Astrocyte of the spinal cord (primary cell): ENCODE results near the gene ZNF638.

ENCODE experiments used
- DNase-seq: peaks from one replicate; pipeline ENCODE4 v3.0.0; 2011; ENCODE audit warnings: low read depth, low spot score
- H3K4me3 ChIP-seq: 2 replicates; pipeline ENCODE4 v1.5.1; 2011; ENCODE audit warnings: low read depth, mild to moderate bottlenecking, low read length, moderate library complexity
- in situ Hi-C: cut with HindIII; loops from 2 replicates; pipeline ENCODE4 v1.10.0; 2017; ENCODE audit warnings: low sequenced_read_pairs
- TF ChIP-seq, protein P1 (sequence below): IDR thresholded peaks from 2 replicates; pipeline ENCODE4 v1.5.1; 2012; ENCODE audit warnings: low read depth, mild to moderate bottlenecking, low read length, inconsistent platforms

ZNF638 gene

DNA sequence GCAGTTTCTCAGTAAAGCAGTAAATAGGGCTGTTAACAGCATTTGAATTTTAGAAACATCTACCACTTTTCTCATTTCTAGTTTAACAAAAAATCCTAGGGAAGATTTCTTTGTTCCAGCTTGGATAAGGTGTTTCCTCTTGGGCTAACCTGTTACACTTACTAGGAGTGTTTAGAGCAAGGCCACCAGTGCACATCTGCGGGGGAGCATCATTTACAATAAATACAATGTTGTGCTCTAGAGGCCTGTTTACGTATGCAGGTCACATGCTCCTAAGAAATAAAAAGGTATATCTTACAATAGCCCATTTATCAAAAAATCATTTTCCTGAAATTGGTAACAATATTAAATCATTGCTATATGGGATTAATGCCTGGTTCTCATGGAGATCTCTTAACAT lies 8.1 kb downstream of the ZNF638 start:
- in situ Hi-C loops, result no loop called here
- no peak for DNase-seq
- TF ChIP-seq, protein P1, sequence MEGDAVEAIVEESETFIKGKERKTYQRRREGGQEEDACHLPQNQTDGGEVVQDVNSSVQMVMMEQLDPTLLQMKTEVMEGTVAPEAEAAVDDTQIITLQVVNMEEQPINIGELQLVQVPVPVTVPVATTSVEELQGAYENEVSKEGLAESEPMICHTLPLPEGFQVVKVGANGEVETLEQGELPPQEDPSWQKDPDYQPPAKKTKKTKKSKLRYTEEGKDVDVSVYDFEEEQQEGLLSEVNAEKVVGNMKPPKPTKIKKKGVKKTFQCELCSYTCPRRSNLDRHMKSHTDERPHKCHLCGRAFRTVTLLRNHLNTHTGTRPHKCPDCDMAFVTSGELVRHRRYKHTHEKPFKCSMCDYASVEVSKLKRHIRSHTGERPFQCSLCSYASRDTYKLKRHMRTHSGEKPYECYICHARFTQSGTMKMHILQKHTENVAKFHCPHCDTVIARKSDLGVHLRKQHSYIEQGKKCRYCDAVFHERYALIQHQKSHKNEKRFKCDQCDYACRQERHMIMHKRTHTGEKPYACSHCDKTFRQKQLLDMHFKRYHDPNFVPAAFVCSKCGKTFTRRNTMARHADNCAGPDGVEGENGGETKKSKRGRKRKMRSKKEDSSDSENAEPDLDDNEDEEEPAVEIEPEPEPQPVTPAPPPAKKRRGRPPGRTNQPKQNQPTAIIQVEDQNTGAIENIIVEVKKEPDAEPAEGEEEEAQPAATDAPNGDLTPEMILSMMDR, result no peak
- H3K4me3 ChIP-seq, result no peak overlapping the region

DNA sequence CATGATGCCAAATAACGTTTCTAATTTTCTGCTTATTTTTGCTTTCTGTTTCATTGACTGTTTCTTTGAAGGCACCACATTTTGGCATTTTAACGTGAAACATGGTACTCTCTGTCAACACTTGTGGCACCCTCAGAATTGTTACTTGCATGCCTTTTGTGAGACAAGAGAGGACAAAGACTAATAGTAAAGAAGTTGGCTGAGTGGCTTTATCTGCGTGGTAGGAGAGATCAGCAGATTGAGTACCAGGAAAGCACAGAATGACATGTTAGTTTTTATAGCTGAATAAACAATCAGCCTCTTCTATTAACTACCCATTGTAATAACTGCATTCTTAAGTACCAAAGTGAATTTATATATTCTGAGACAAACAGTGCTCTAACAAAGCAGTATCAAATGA lies 8.6 kb downstream of the ZNF638 start:
- no peak overlapping the region for H3K4me3 ChIP-seq
- TF ChIP-seq, protein P1, result no peak
- in situ Hi-C loops, result no loop called here
- no peak for DNase-seq

- DNase-seq, result no peak
- TF ChIP-seq, protein P1, result no peak
- H3K4me3 ChIP-seq, result no peak overlapping the region
- in situ Hi-C loops, result no loop called here
These were observed 10.1 kb downstream of the ZNF638 start for GRCh38 chr2:71341645-71342044.

- H3K4me3 ChIP-seq, result no peak overlapping the region
- TF ChIP-seq, protein P1, result no peak
- in situ Hi-C loops, result no loop called here
- no peak for DNase-seq
These were observed 14.5 kb downstream of the ZNF638 start for GRCh38 chr2:71346065-71346464.

GRCh38 chr2:71347517-71347916 lies 15.9 kb downstream of the ZNF638 start:
- peak; percentile 40 for DNase-seq
- TF ChIP-seq, protein P1, result no peak
- in situ Hi-C loops, result no loop called here

GRCh38 chr2:71348302-71348701 lies 16.7 kb downstream of the ZNF638 start:
- DNase-seq, result peak; percentile 59
- in situ Hi-C loops, result no loop called here
- TF ChIP-seq, protein P1, result no peak
- no peak overlapping the region for H3K4me3 ChIP-seq

More at GRCh38 chr2:71347517-71347916, 15.9 kb downstream of the ZNF638 start:
- no peak overlapping the region for H3K4me3 ChIP-seq

DNA sequence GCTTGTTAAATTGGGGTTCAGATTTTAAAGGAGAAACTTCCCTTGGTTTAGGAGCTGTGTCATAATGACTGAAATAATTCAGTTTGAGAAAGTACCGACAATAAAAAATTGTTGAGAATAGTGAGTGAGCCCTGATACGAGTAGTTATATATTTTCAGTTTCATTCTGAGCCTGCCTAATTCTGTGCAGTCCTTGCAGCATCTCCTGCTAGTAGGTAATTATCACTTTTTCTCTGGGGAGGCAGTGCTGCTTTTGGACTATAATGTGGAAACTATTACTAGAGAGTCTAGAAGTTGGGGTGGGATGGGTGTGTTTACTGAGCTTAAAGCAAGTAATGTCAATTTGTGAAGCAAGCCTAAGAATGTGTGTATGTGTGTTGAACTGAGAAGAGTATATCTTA lies 21.7 kb downstream of the ZNF638 start:
- no peak overlapping the region for H3K4me3 ChIP-seq
- DNase-seq, result no peak
- TF ChIP-seq, protein P1, result no peak
- in situ Hi-C loops, result no loop called here
